GM19467 (cell line): ENCODE results near the gene NEK4.
"Not testable (repeated sequence)": the region's sequence is repeated elsewhere in the genome, so short reads cannot be mapped to it uniquely, and the experiment has no call there.

ENCODE experiments used
- ATAC-seq: cut with Tn5 transposase; IDR thresholded peaks from one replicate; pipeline ENCODE4 v1.9.1; 2021; ENCODE audit warnings: mild to moderate bottlenecking, moderate library complexity; ENCODE audit not compliant: unreplicated experiment

The NEK4 gene

DNA sequence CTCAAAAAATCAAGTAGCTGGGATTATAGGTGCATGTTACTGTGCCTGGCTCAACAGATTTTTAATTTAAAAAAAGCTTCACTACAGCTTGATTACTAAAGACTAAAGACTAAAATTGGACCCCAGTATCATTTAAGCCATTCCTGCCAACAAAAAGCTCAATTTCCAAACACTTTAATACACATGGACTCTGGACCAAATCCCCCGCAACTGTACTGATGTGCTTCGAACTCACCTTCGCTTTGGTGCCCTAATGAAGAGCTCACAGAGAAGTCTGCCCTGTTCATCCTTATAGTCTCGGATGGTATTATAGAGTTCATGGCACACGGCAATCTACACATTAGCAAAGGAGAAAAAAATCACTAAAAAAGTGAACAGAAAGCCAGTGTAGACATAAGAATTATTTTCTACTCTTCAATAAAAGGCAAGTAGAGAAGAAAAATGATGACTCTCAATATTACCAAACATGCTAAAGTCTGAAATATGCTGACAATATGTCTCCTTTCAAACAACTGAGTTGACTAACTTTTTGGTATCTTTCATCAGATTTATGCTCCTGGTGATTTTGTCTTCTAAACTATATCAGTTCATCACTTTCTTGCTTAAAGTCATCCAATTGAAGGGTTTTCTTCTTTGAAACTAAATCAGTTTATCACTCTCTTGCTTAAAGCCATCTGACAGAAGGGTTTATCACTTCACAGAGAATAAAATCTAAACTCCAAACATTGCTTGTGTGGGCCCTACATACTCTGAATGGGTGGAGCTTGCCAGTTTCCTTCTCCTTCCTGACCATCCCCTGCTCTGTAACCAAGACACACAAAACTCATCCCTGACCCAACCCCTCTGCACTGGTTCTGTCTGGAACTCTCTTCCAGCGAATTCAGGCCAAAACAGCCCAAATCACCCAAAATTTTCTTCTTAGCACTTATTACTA, 92.2 kb downstream of the NEK4 start:
- no peak for ATAC-seq

DNA sequence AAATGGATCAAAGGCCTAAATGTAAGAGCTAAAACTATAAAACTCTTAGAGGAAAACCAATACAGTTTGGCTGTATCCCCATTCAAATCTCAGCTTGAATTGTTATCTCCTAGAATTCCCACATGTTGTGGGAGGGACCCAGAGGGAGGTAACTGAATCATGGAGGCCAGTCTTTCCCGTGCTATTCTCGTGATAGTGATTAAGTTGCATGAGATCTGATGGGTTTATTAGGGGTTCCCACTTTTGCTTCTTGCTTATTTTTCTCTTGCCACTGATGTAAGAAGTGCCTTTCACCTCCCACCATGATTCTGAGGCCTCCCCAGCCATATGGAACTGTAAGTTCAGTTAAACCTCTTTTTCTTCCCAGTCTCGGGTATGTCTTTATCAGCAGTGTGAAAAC, 94.5 kb downstream of the NEK4 start:
- not testable (repeated sequence) for ATAC-seq

DNA sequence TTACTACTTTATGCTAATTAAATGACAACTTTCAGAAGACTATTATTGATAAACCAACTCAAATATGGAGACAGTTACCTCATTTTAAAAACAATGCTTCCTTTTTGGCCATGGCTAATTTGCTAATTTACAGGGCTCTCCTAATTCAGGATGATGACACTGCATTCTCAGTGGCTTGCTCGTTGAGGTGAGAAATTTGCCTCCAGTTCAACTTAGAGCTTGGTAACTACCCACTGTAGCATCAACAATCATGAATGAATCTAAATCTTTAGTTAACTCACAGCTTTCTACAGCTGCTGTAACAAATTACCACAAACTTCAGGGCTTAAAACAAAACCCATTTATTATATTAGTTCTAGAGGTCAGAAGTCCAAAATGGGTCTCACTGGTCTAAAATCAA, 99.1 kb downstream of the NEK4 start:
- no peak for ATAC-seq

DNA sequence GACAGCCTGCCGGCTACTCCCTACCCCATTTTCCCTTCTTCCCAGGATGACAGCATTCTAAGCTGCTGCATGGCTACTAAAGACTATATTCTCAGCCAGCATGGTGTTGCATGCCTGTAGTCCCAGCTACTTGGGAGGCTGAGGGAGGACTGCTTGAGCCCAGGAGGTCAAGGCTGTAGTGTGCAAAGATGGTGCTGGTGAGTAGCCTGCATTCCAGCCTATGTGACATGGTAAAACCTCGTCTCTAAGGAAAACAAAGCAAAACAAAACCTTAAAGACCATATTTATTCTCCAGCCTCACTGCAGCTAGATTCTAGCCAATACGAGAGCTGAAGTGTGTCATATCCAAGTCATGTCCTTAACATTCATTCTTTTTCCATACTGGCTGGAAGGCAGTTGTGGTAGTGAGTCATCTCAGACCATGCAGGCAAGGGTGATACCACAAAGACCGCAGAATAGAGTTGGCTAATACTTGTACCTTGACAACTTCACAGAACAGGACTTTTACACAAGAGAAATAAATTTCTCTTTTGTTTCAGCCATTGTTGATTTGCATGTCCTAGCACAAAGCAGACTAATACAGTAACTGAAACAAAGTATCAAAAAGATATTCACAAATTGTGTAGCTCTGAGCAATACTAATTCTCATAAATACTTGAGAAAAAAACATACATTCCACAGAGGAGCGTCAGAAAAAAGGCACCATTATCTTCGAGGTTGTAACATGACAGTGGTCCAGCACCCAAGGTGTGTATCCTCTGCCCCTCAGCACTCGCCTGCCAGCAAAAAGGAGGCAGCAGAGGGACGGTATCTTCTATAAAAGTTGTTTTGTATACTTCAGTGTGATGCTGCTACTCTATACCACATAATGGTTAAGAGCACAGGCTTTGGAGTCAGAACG, 99.9 kb downstream of the NEK4 start:
- ATAC-seq: no peak

DNA sequence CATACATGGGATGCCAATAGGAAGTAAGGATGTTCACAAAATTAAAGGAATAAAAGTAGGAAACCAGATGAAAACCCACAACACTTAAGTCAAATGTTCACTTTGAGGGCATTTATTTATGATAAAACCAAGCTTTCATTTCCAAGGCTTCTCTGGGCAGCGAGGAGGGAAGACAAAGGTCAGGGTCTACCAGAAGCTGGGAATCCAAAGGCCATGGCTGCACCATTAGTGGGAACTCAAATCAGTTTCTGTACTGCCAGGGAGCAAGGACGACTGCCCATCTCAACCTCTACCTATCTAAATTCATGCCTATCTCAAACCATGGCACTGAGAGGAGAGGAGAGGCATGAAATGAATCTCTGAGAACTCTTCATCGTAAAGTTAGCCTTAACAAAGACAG, 107.6 kb downstream of the NEK4 start:
- no peak for ATAC-seq

DNA sequence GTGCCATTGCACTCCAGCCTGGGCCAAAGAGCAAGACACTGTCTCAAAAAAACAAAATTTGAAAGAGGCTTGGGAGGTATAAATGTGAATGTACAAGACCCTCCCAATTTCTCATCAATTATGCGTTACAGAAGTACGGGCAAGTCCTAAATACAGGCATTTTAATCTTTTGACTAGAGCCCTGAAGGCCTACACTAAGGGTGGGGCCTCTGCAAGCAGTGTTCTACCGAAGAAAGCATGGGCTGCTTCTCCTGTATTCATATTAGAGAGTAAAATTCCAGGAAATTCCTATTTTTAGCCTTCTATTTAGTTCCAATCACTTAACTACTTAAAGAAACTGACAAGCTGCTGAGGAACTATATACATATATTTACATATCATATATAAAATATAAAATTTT, 110.7 kb downstream of the NEK4 start:
- ATAC-seq: no peak
